GM12873 (cell line): Measurements from ENCODE around the gene OR10A3.

Source experiments
- CTCF ChIP-seq: IDR thresholded peaks from 2 replicates; pipeline ENCODE4 v1.5.1; 2012; ENCODE audit warnings: low read depth, mild to moderate bottlenecking, moderate library complexity, low read length, control low read depth; ENCODE audit not compliant: insufficient read depth; ENCODE audit errors: missing control alignments

Gene OR10A3

GRCh38 chr11:7901319-7901854 lies 40.1 kb downstream of the OR10A3 start:
- TF ChIP-seq CTCF: no peak

- TF ChIP-seq CTCF: no peak
Observed at GRCh38 chr11:7900686-7901085, 40.8 kb downstream of the OR10A3 start.

GRCh38 chr11:7899418-7899817 lies 42.1 kb downstream of the OR10A3 start:
- no peak for TF ChIP-seq CTCF

- no peak for TF ChIP-seq CTCF
Observed at GRCh38 chr11:7898666-7899283, 42.7 kb downstream of the OR10A3 start.

GRCh38 chr11:7896009-7896785 lies 45.3 kb downstream of the OR10A3 start:
- no peak for TF ChIP-seq CTCF

GRCh38 chr11:7894251-7894650 lies 47.3 kb downstream of the OR10A3 start:
- no peak for TF ChIP-seq CTCF

- no peak for TF ChIP-seq CTCF
Observed at GRCh38 chr11:7893796-7894195, 47.7 kb downstream of the OR10A3 start.
